Measurements from ENCODE around the gene FKBP6. TPM values are rescaled to one million over a fixed set of nuclear protein-coding genes. Genes with fewer than 3 reads are reported as not detected.
"Not testable (repeated sequence)": the region's sequence is repeated elsewhere in the genome, so short reads cannot be mapped to it uniquely, and the experiment has no call there.

The FKBP6 gene, protein sequence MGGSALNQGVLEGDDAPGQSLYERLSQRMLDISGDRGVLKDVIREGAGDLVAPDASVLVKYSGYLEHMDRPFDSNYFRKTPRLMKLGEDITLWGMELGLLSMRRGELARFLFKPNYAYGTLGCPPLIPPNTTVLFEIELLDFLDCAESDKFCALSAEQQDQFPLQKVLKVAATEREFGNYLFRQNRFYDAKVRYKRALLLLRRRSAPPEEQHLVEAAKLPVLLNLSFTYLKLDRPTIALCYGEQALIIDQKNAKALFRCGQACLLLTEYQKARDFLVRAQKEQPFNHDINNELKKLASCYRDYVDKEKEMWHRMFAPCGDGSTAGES
- total RNA-seq = not detected

DNA sequence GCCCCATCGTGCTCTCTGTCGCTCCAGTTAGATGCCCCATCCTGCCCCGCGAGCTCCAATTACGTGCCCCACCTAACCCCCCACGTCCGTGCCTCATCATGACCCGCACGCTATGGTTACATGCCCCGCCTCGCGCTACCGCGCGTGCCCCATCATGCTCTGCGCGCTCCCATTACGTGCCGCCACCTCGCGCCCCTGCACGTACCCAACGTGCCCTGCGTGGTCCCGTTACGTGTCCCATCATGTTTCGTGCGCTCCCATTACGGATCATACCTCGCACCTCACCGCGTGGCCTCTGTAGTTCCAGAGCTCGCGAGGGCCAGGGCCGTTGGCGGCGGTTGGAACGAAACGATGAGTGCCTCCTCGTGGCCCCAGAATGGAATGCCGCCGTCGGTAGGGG, at the start of gene FKBP6, which contains the start of gene TRIM50:
FKBP6 (plus strand) TSS at position 240 of the 400 bp plus-strand sequence. CDS start 268 bp downstream, outside the sequence.
TRIM50 (minus strand) TSS at position 161 of the 400 bp plus-strand sequence. CDS start 3,295 bp downstream, outside the sequence.
- not testable (repeated sequence) for H3K9me3 Mint-ChIP-seq; DNase-seq (ENCODE audit: low spot score in 2 of 2); ATAC-seq; H3K36me3 Mint-ChIP-seq; H3K27ac Mint-ChIP-seq

DNA sequence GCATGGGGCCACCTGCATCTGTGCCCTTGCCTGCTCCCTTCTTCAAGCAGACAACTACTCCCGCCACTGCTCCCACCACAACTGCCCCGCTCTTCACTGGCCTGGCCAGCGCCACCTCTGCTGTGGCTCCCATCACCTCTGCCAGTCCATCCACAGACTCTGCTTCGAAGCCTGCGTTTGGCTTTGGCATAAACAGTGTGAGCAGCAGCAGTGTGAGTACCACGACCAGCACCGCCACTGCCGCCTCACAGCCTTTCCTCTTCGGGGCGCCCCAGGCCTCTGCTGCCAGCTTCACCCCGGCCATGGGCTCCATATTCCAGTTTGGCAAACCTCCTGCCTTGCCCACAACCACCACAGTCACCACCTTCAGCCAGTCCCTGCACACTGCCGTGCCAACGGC, 30.7 kb upstream of the FKBP6 start:
- H3K27ac Mint-ChIP-seq; H3K36me3 Mint-ChIP-seq; DNase-seq (ENCODE audit: low spot score in 2 of 2); ATAC-seq; H3K9me3 Mint-ChIP-seq: not testable (repeated sequence)

DNA sequence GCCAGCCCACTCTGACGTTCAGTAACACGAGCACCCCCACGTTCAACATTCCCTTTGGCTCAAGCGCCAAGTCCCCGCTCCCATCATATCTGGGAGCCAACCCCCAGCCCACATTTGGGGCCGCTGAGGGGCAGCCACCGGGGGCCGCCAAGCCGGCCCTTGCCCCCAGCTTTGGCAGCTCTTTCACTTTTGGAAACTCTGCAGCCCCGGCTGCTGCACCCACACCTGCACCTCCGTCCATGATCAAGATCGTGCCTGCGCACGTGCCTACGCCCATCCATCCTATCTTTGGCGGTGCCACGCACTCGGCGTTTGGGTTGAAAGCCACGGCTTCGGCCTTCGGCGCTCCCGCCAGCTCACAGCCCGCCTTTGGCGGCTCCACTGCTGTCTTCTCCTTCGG, 30.3 kb upstream of the FKBP6 start:
- not testable (repeated sequence) for H3K36me3 Mint-ChIP-seq; DNase-seq (ENCODE audit: low spot score in 2 of 2); H3K9me3 Mint-ChIP-seq; H3K27ac Mint-ChIP-seq; ATAC-seq

DNA sequence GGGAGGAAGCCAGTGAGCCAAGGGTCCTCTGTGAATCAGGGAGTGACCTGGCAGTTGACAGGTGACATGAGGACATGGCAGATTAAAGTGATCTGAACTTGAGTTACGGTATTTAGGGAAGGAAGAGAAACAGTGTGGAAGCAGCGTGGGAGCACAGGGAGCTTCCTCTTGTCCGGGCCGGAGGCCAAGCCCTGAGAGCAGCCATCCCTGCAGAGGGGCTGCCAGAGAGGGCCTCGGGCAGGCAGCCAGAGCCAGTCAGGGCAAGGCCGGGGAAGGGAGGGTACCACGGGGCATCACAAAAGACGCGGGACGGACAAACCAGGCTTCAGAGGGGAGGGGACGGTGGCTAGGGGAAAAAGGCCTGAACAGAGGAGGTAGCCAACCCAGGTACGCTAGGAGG, 28.1 kb upstream of the FKBP6 start:
- peak in 1 of 2 donors; percentile 19 for ATAC-seq
- not testable (repeated sequence) for H3K27ac Mint-ChIP-seq; H3K36me3 Mint-ChIP-seq; DNase-seq (ENCODE audit: low spot score in 2 of 2); H3K9me3 Mint-ChIP-seq

DNA sequence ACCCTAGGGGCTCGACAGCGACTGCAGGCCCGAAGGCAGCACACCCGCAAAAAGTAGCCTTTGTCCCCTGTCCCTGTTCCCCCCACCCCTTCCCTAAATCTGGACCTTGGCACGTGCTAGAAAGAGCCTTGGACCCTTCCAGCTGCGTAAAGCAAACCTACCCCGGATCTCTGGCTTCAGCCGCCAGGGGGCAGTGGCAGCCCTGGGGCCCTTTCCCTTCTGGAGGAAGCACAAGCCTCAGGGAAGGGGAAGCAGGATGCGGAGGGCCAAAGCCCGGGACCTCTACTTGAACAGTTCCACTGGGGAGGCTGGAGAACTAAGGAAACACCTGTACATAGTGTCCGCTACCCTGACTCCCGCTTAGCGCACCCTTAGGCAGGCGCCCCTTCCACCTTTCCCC, 26.9 kb upstream of the FKBP6 start:
- not testable (repeated sequence) for H3K9me3 Mint-ChIP-seq, H3K27ac Mint-ChIP-seq
- peak in 1 of 2 donors; percentile 15 for ATAC-seq

DNA sequence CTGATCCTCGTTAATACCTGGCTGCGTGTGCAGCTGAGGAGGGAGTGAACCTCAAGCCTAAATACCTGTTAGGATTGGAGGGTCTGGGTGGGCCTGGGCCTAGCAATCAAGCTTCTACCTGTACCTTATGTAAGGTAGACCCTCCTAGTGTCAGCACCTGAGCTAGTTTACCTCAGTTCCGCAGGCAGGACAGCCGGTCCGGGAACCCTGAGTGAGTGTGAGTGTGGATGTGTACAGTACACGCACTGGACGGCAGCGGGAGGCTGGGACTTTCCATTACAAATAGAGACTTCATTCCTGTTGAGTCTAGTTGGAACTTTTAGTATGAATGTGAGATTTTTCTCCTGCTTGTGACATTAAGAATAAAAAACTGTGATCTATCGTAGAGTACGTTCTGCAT, 25.1 kb upstream of the FKBP6 start:
- H3K9me3 Mint-ChIP-seq; DNase-seq (ENCODE audit: low spot score in 2 of 2); H3K27ac Mint-ChIP-seq; ATAC-seq: not testable (repeated sequence)
- peaks cover 18 to 27% of the 10 kb centered on the region in 2 donors for H3K36me3 Mint-ChIP-seq

More for the DNA sequence above, 26.9 kb upstream of the FKBP6 start:
- DNase-seq (ENCODE audit: low spot score in 2 of 2) = not testable (repeated sequence)
- H3K36me3 Mint-ChIP-seq = peaks cover 6 to 14% of the 10 kb centered on the region in 2 donors

DNA sequence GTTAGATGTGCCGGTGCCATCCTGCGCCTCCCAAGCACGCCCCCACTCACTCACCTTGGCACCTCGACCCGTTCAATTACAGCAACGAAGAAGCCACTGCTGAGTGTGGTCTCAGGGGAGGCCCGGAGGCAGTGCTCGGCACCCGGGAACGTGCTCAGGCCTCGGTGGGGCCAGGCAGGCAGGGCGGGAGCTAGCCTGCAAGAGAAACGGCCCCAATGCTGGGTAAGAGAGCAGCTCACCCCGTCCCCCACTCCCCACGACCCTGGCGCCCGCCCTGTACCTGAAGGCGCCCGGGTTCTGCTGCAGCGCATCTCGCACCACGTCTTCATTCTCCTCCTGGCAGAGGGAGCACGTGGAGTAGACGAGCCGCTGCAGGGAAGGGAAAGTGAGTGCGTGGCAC, 24.4 kb upstream of the FKBP6 start:
- Mint-ChIP-seq H3K9me3 (no peaks in the 10 kb centered on the region), H3K36me3 (peaks cover 25 to 34% of the 10 kb centered on the region in 2 donors), H3K27ac (no peak overlapping the region)

DNA sequence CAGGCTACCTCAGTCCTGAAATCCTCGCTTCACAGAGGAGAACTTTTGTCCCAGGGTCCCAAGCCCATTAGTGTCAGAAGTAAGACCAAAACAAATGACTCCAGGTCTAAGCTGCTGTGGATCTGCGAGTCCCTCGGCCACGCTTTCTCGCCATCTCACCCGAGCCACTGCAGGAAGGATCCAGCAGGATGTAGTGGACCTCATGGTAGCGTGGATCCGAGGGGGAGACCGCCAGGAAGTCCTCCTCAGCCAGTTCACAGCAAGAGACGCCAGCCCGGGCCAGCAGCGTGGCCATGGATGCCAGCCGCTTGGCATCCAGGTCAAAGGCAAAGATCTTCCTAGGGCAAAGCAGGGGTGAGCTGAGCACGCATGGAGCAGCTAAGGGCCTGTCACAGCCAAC, 23.9 kb upstream of the FKBP6 start:
- no peak for ATAC-seq
- Mint-ChIP-seq H3K27ac (no peak overlapping the region), H3K36me3 (peaks cover 28 to 37% of the 10 kb centered on the region in 2 donors)

More for the DNA sequence above, 24.4 kb upstream of the FKBP6 start:
- DNase-seq (ENCODE audit: low spot score in 2 of 2) (no peak), ATAC-seq (no peak)

DNA sequence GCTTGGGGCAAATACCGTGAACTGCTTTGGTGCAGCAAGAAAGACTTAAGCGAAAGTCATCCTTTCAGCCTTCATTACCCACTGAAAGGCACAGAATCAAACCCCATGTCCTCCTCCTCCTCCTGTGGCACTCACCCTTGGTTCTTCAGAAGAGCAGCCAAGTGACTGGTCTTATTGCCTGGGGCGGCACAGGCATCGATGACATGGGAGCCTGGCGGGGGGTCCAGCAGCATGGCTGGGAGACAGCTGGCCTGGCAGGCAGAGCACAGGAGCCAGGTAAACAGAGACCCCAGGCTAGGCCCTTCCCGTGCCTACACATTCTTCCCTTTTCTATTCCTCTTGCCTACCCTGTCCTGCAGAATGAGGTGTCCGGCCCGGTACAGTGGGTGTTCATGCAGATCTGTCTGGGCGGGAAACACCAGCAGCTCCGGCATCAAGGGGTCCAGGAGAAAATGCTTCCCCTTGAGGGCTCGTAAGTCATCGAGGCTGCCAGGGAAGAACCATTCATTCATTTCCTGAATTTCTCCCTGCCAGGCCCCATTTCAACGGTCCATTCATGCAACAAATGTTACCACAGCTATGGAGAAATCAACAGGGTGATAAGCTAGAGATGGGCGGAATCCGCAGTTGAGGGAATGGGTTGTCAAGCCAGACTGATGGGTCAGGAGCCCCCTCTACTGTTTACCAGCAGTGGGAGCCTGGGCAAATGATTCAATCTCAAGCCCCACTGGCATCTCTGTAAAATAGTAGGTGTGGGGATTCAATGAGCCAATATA, 23.2 kb upstream of the FKBP6 start:
- not testable (repeated sequence) for DNase-seq (ENCODE audit: low spot score in 2 of 2); H3K27ac Mint-ChIP-seq

More for the DNA sequence above, 23.9 kb upstream of the FKBP6 start:
- DNase-seq (ENCODE audit: low spot score in 2 of 2) = no peak
- no peaks in the 10 kb centered on the region for H3K9me3 Mint-ChIP-seq

DNA sequence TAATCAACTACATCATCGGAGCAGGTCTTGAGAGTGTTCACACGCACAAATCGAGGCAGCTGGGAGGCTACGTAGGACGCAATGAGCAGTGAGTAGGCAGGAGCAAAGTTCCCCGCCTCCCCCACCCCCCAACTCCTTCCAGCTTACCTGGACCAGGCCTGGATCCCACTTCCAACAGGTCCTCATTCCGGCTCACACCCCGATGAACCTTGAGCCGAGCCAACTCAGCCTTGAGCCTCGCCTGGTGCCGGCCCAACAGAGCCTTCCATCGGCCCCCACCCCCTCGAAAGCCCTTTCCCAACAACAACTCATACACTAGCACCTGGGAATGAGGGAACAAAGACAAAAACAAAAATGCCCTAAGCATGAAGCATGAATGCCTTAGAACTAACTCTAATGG, 20.5 kb upstream of the FKBP6 start:
- Mint-ChIP-seq H3K27ac (peak overlapping the region; percentile 93 to 96), H3K36me3 (peaks cover 28 to 41% of the 10 kb centered on the region in 2 donors), H3K9me3 (peaks cover 0 to 3% of the 10 kb centered on the region in 2 donors)
- ATAC-seq = no peak
- DNase-seq (ENCODE audit: low spot score in 2 of 2) = no peak

More for the DNA sequence above, 23.2 kb upstream of the FKBP6 start:
- H3K9me3 Mint-ChIP-seq, ATAC-seq: not testable (repeated sequence)
- H3K36me3 Mint-ChIP-seq = peaks cover 28 to 41% of the 10 kb centered on the region in 2 donors

DNA sequence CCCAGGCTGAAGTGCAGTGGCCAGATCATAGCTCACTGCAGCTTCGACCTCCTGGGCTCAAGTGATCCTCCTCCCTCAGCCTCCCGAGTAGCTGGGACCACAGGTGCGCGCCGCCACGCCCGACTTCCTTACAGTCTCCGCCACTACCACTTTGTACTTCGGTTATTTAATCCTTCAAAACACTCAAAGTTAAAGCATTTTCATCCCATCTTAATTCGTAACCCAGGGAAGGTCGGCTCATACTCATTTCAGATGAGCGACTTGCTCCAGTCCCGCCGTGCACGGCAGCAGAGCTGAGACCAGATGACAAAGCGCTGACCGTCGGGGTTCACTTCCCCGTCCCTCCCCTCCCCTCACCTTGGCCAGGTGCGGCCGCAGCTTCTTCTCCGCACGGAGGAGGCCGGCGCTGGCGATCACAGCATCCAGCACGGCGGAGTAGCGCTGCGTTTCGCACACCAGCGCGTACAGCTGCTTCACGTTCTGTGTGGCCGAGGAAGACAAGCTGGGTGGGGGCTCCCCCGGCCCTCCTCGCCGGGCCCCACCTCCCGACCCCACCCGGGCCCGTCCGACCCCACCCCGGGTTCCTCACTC, 19.8 kb upstream of the FKBP6 start:
- H3K9me3 Mint-ChIP-seq = peaks cover 0 to 3% of the 10 kb centered on the region in 2 donors
- DNase-seq (ENCODE audit: low spot score in 2 of 2) (no peak), ATAC-seq (peak; percentile 53 to 65)
- peaks cover 28 to 38% of the 10 kb centered on the region in 2 donors for H3K36me3 Mint-ChIP-seq
- peak overlapping the region; percentile 93 to 98 for H3K27ac Mint-ChIP-seq

DNA sequence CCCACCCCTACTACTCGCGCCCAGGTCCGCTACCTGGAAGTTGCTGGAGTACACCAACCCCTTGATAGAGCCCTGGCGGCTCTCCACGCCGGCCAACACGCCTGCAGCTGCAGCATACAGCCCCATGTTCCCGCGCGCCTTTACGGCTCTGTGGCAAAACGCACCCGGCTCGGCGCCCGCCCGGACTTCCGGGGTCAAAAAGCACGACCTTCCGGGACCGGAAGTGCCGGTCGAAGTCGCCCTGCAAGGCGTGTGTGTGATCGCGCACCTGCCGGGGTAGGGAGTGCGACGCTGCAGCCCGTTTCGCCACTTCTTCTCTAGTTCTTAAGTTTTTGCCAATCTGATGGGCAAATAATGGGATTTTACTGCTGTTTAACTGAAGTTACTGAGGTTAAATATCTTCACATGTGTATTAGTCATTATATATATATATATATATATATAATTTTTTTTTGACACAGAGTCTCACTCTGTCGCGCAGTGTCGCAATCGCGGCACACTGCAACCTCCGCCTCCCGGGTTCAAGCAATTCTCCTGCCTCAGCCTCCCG, 19.2 kb upstream of the FKBP6 start, which contains the start of gene NSUN5:
NSUN5 (minus strand) TSS at position 162 of the 550 bp plus-strand sequence; CDS start at position 126, 36 bp downstream.
- ATAC-seq (peak; percentile 96 to 99), DNase-seq (ENCODE audit: low spot score in 2 of 2) (peak; percentile 90 to 91)
- Mint-ChIP-seq H3K36me3 (peaks cover 28 to 33% of the 10 kb centered on the region in 2 donors), H3K9me3 (peaks cover 0 to 3% of the 10 kb centered on the region in 2 donors), H3K27ac (peak within 1 kb of the TSS; percentile 93 to 98)

DNA sequence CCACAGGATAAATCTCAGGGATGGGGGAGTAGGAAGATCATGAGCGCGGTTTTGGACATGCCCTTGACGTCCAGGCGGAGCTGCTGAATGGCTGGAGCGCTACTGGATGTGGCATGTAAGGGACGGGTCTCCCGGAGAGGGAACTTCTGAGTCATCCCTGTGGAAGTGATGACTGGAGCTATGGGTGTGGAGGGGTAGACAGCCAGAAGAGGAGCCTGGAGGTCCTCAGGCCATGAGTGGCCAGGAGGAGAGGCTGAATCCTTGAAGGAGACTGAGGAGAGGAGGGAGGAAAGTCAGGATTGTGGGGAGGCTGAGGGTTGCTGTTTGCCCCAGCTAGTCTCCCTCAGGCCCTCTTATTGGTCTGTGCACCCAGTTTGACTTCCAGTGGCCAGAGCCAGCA, 16.5 kb upstream of the FKBP6 start:
- not testable (repeated sequence) for DNase-seq (ENCODE audit: low spot score in 2 of 2); ATAC-seq; H3K27ac Mint-ChIP-seq; H3K9me3 Mint-ChIP-seq
- H3K36me3 Mint-ChIP-seq = peaks cover 22 to 26% of the 10 kb centered on the region in 2 donors

DNA sequence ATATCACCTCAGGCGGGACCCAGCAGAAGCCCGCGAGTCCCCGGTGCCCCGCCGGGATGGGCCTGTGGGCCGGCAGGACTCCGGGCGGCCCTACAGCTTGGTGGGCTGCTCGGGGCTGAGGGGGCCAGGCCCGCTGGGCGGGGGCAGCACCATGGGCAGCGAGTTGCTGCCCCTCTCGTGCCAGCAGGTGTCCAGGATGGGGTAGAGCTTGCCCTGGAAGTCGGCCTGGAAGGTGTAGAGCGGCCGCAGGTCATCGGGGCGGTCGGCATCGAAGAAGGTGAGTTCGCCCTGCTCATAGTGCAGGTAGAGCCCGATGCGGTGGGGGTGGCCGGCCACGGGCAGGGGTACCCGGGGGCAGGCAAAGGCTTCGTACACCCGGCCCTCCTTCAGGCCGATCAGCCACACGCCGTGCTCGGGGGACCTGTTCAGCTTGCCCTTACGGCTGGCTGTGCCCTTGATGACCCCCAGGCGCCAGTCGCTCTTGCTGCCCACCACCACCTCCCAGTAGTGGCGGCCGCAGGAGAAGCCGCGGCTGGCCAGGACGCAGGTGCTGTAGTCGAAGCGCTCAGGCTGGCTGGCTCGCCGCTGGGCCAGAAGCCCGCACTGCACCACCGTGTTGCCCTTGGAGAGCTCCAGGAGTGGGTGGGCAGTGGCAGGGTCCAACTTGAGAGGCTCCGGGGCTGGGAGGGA, 15.0 kb upstream of the FKBP6 start:
- DNase-seq (ENCODE audit: low spot score in 2 of 2) = no peak
- peaks cover 0 to 3% of the 10 kb centered on the region in 2 donors for H3K9me3 Mint-ChIP-seq
- no peak for ATAC-seq
- peaks cover 9 to 13% of the 10 kb centered on the region in 2 donors for H3K36me3 Mint-ChIP-seq
- H3K27ac Mint-ChIP-seq = no peak overlapping the region

DNA sequence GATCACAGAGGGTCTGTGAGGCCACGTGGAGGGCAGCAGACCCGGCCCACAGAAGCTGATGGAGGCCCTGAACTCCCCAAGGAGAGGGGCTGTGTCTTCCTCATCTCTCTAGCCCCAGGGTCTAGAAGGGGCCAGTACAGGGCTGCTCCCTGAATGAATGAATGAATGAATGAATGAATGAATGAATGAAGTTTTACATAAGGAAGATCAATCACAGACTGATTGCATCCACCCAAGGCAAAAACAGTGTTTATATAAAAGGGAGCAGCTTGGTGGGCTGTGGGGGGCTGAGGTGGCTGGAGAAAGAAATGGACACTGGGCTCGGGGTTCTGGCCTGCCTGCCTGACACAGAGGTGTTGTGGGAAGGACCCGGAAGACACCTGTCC, 14.4 kb upstream of the FKBP6 start:
- peaks cover 3 to 7% of the 10 kb centered on the region in 2 donors for H3K36me3 Mint-ChIP-seq
- DNase-seq (ENCODE audit: low spot score in 2 of 2) = no peak
- H3K27ac Mint-ChIP-seq = no peak overlapping the region
- no peak for ATAC-seq
- H3K9me3 Mint-ChIP-seq = peaks cover 0 to 3% of the 10 kb centered on the region in 2 donors

DNA sequence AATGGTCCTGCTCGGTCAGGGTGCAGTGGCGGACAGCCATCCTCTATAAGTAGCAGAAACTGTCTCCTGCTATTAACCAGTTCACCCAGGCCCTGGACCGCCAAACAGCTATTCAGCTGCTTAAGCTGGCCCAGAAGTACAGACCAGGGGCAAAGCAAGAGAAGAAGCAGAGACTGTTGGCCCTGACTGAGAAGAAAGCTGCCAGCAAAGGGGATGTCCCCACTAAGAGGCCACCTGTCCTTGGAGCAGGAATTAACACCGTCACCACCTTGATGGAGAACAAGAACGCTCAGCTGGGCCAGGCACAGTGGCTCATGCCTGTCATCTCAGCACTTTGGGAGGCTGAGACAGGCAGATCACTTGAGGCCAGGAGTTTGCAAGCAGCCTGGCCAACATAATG, 13.7 kb upstream of the FKBP6 start:
- ATAC-seq (no peak), DNase-seq (ENCODE audit: low spot score in 2 of 2) (no peak)
- Mint-ChIP-seq H3K9me3 (peaks cover 0 to 2% of the 10 kb centered on the region in 2 donors), H3K36me3 (peaks cover 0 to 3% of the 10 kb centered on the region in 2 donors), H3K27ac (no peak overlapping the region)
